Gastroesophageal sphincter (tissue), 4 donors: ENCODE results near the gene TFPT. TPM values are rescaled to one million over a fixed set of nuclear protein-coding genes. Genes with fewer than 3 reads are reported as not detected.

Source experiments
- ATAC-seq: fragments of 150-250 bp; one replicate; pipeline ENCODE4 v1.9.1; 2016; ENCODE audit warnings: mild to moderate bottlenecking, moderate library complexity
- H3K27ac ChIP-seq, 4 donors: fragments of 200-600 bp; sonication (generic) in 3 of 4; 1 replicate in 3 of 4; 2 replicates in 1 of 4; pipeline ENCODE4 v1.5.1; 2016 to 2019
- H3K27me3 ChIP-seq: fragments of 200-600 bp; sonication (generic); one replicate; pipeline ENCODE4 v1.5.1; 2019
- H3K36me3 ChIP-seq, 2 donors: fragments of 200-600 bp; sonication (generic); one replicate each; pipeline ENCODE4 v1.5.1; 2019; ENCODE audit warnings: control low read depth in 1 of 2
- H3K4me1 ChIP-seq, 3 donors: fragments of 200-600 bp; sonication (generic); 1 replicate in 2 of 3; 2 replicates in 1 of 3; pipeline ENCODE4 v1.5.1; 2016 to 2019; ENCODE audit warnings: control low read depth in 2 of 3
- H3K4me3 ChIP-seq, 2 donors: fragments of 200-600 bp; sonication (generic); one replicate each; pipeline ENCODE4 v1.5.1; 2019; ENCODE audit warnings: mild to moderate bottlenecking in 1 of 2, moderate library complexity in 1 of 2
- H3K9me3 ChIP-seq, 3 donors: fragments of 200-600 bp; sonication (generic); one replicate each; pipeline ENCODE4 v1.5.1; 2017 to 2019; ENCODE audit warnings: control low read depth in 2 of 3
- CTCF ChIP-seq, 4 experiments: fragments of 200-600 bp in 2 of 4; fragments of 450-650 bp in 2 of 4; sonication (generic) in 1 of 4; IDR thresholded peaks; one replicate each; pipeline ENCODE4 v1.5.1; 2017 to 2019; ENCODE audit warnings: antibody characterized with exemption in 4 of 4, mild to moderate bottlenecking in 2 of 4, moderate library complexity in 2 of 4
- EP300 ChIP-seq: sonication (generic); formaldehyde crosslinking; IDR thresholded peaks from one replicate; pipeline ENCODE4 v1.6.1; 2017; ENCODE audit warnings: antibody characterized with exemption, mild to moderate bottlenecking
- POLR2A ChIP-seq, 2 donors: fragments of 450-650 bp; IDR thresholded peaks; one replicate each; pipeline ENCODE4 v1.6.1; 2017; ENCODE audit warnings: antibody characterized with exemption in 2 of 2, mild to moderate bottlenecking in 2 of 2, moderate library complexity in 1 of 2
- POLR2AphosphoS5 ChIP-seq: sonication (generic); formaldehyde crosslinking; IDR thresholded peaks from one replicate; pipeline ENCODE4 v1.6.1; 2017; ENCODE audit warnings: antibody characterized with exemption
- WGBS, 2 donors: methylation state at CpG; one replicate each; pipeline ENCODE4 v1.1.5; 2018; ENCODE audit warnings: low coverage in 1 of 2; 5-methylcytosine and 5-hydroxymethylcytosine counted together
- total RNA-seq, 4 donors: library from RNA; depleted of rRNA; stranded (reverse); fragments of >200 nt; gene quantifications; one replicate each; pipeline ENCODE4 v1.1.0, GENCODE V29; 2016

Gene TFPT
- total RNA-seq, 4 donors from 2014 or later: 12.5 to 20.9 (median 15.2) TPM

GRCh38 chr19:54128796-54129616, 13.5 kb upstream of the TFPT start:
- TF ChIP-seq EP300: no peak
- no peak for TF ChIP-seq POLR2AphosphoS5
- TF ChIP-seq CTCF (IDR thresholded peaks at IDR 0.05): no peak
- TF ChIP-seq POLR2A (IDR thresholded peaks at IDR 0.05): no peak
- Histone ChIP-seq H3K4me1 (no peaks in the 10 kb centered on the region), H3K27me3 (no peaks in the 10 kb centered on the region), H3K36me3 (peaks cover 0 to 91% of the 10 kb centered on the region in 2 donors), H3K9me3 (no peaks in the 10 kb centered on the region), H3K27ac (no peak overlapping the region), H3K4me3 (no peak overlapping the region)
- 100% methylated on average over 7 of the region's 41 CpGs; no CpG with 5 or more reads in 1 of the 2 donors for WGBS, 2 donors
- ATAC-seq: no peak

GRCh38 chr19:54128441-54128725, 12.9 kb upstream of the TFPT start:
- no peak for TF ChIP-seq POLR2AphosphoS5
- TF ChIP-seq POLR2A (IDR thresholded peaks at IDR 0.05): no peak
- TF ChIP-seq CTCF (IDR thresholded peaks at IDR 0.05): no peak
- TF ChIP-seq EP300: no peak
- 83% methylated on average over 17 of the region's 20 CpGs; no CpG with 5 or more reads in 1 of the 2 donors for WGBS, 2 donors
- no peaks in the 10 kb centered on the region for H3K27me3 ChIP-seq
- H3K36me3 ChIP-seq: peaks cover 0 to 97% of the 10 kb centered on the region in 2 donors
- no peak for ATAC-seq
- H3K9me3 ChIP-seq: no peaks in the 10 kb centered on the region
- no peaks in the 10 kb centered on the region for H3K4me1 ChIP-seq
- no peak overlapping the region for H3K27ac ChIP-seq
- H3K4me3 ChIP-seq: no peak overlapping the region

- TF ChIP-seq CTCF (IDR thresholded peaks at IDR 0.05) (no peak), EP300 (no peak), POLR2AphosphoS5 (no peak)
- Histone ChIP-seq H3K4me1 (no peaks in the 10 kb centered on the region), H3K9me3 (no peaks in the 10 kb centered on the region), H3K27me3 (no peaks in the 10 kb centered on the region), H3K4me3 (no peak overlapping the region), H3K27ac (no peak overlapping the region), H3K36me3 (peaks cover 0 to 98% of the 10 kb centered on the region in 2 donors)
- WGBS, 2 donors: 82 to 95% methylated on average over 3 to 22 of the region's 44 CpGs
- no peak for ATAC-seq
Observed at GRCh38 chr19:54127688-54128440, 12.4 kb upstream of the TFPT start.

- WGBS, 2 donors: no CpG with 5 or more reads among the region's 9 CpGs
- H3K4me3 ChIP-seq: no peak overlapping the region
- H3K9me3 ChIP-seq: no peaks in the 10 kb centered on the region
- ATAC-seq: no peak
- H3K27ac ChIP-seq: no peak overlapping the region
- H3K4me1 ChIP-seq: no peaks in the 10 kb centered on the region
- no peak for TF ChIP-seq CTCF (IDR thresholded peaks at IDR 0.05)
- no peak for TF ChIP-seq POLR2A (IDR thresholded peaks at IDR 0.05)
- no peak for TF ChIP-seq EP300
- TF ChIP-seq POLR2AphosphoS5: no peak
- H3K27me3 ChIP-seq: no peaks in the 10 kb centered on the region
- peaks cover 0 to 98% of the 10 kb centered on the region in 2 donors for H3K36me3 ChIP-seq
Observed at GRCh38 chr19:54125713-54126112, 10.3 kb upstream of the TFPT start.

GRCh38 chr19:54124393-54124792, 8.9 kb upstream of the TFPT start:
- no peaks in the 10 kb centered on the region for H3K27me3 ChIP-seq
- H3K4me1 ChIP-seq: no peaks in the 10 kb centered on the region
- ATAC-seq: no peak
- TF ChIP-seq POLR2AphosphoS5: no peak
- TF ChIP-seq CTCF (IDR thresholded peaks at IDR 0.05): no peak
- no peak for TF ChIP-seq EP300
- TF ChIP-seq POLR2A (IDR thresholded peaks at IDR 0.05): no peak
- H3K9me3 ChIP-seq: no peaks in the 10 kb centered on the region
- no peak overlapping the region for H3K4me3 ChIP-seq
- H3K27ac ChIP-seq: no peak overlapping the region
- WGBS, 2 donors: no CpG with 5 or more reads among the region's 19 CpGs
- H3K36me3 ChIP-seq: peaks cover 0 to 100% of the 10 kb centered on the region in 2 donors
